RWPE1 (cell line): ENCODE data around the gene KIRREL2.

Source experiments
- CTCF ChIA-PET: fragments of 350-600 bp; sonication (Branson Sonifier 250); formaldehyde crosslinking; extraction: SDS; loops from one replicate; lab custom pipeline; 2021; lab: Yijun Ruan, JAX
- POLR2A ChIA-PET: fragments of 400-600 bp; formaldehyde crosslinking; extraction: SDS; loops from one replicate; lab custom pipeline; 2020; ENCODE audit warnings: antibody characterized with exemption; ENCODE audit not compliant: low non-redundant PET; lab: Yijun Ruan, JAX
- DNase-seq: peaks from one replicate; pipeline ENCODE4 v3.0.0; 2012; ENCODE audit warnings: low spot score
- H3K27ac ChIP-seq: fragments of 450-650 bp; 2 replicates; pipeline ENCODE4 v1.5.1; 2017
- CTCF ChIP-seq: fragments of 450-650 bp; conservative IDR thresholded peaks from 2 replicates; pipeline ENCODE4 v1.5.1; 2017; ENCODE audit warnings: low read depth, mild to moderate bottlenecking

The KIRREL2 gene

GRCh38 chr19:35894342-35894741 lies 37.6 kb downstream of the KIRREL2 start:
- DNase-seq: no peak
- no peak for TF ChIP-seq CTCF
- H3K27ac ChIP-seq: no peak overlapping the region
- ChIA-PET POLR2A (interaction anchor here (0.5 kb wide), 2 partner anchors 25 to 202 kb away, joined by 4 to 6 read pairs; no protein-coding TSS in a partner anchor), CTCF (interaction anchor here (0.6 to 0.7 kb wide), 2 partner anchors 27 to 36 kb away, joined by 4 to 6 read pairs; no protein-coding TSS in a partner anchor)

GRCh38 chr19:35895911-35896642 lies 39.4 kb downstream of the KIRREL2 start:
- DNase-seq: no peak
- ChIA-PET CTCF (no interaction called here), POLR2A (no interaction called here)
- TF ChIP-seq CTCF: no peak
- H3K27ac ChIP-seq: no peak overlapping the region

GRCh38 chr19:35896643-35897040 lies 39.9 kb downstream of the KIRREL2 start:
- POLR2A ChIA-PET: no interaction called here
- CTCF ChIA-PET: interaction anchor here (0.7 kb wide), 1 partner anchor 148 kb away, joined by 3 read pairs; the partner anchor contains the start of gene LIN37
- no peak for TF ChIP-seq CTCF
- no peak for DNase-seq
- no peak overlapping the region for H3K27ac ChIP-seq

- ChIA-PET POLR2A (no interaction called here), CTCF (no interaction called here)
- no peak for TF ChIP-seq CTCF
- H3K27ac ChIP-seq: peak overlapping the region; percentile 89
- DNase-seq: no peak
Observed at GRCh38 chr19:35897706-35898451, 41.2 kb downstream of the KIRREL2 start.

GRCh38 chr19:35898499-35898809 lies 41.7 kb downstream of the KIRREL2 start:
- ChIA-PET CTCF (interaction anchor here (0.5 kb wide), 1 partner anchor 26 kb away, joined by 3 read pairs; no protein-coding TSS in a partner anchor), POLR2A (no interaction called here)
- no peak for DNase-seq
- TF ChIP-seq CTCF: no peak
- H3K27ac ChIP-seq: peak overlapping the region; percentile 89

- DNase-seq: peak; percentile 87
- TF ChIP-seq CTCF: no peak
- CTCF ChIA-PET: no interaction called here
- H3K27ac ChIP-seq: peak overlapping the region; percentile 89
- POLR2A ChIA-PET: no interaction called here
Observed at GRCh38 chr19:35899547-35900214, 43.0 kb downstream of the KIRREL2 start.
